ENCODE measurements around the gene PCDHB8.
"Not testable (repeated sequence)": the region's sequence is repeated elsewhere in the genome, so short reads cannot be mapped to it uniquely, and the experiment has no call there.

Gene PCDHB8

DNA sequence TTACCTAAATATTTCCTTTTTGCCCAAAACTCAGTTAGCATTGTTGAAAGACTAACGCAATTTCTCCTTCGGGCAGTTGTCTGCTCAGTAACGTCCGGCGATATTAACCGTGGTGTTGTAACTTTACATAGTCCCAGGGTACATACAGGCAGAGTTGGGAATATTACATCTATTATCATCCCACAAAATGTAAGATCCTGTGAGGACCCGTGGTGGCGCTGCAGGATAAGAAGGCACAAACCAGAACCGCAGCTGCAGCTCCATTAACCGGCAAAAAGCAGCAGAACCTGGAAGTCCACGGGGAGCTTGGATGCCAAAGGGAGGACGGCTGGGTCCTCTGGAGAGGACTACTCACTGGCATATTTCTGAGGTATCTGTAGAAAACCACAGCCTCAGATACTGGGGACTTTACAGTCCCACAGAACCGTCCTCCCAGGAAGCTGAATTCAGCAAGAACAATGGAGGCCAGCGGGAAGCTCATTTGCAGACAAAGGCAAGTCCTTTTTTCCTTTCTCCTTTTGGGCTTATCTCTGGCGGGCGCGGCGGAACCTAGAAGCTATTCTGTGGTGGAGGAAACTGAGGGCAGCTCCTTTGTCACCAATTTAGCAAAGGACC is at the start of gene PCDHB8:
Gene PCDHB8 (plus strand): TSS at position 214 of the 615 bp plus-strand sequence. CDS start 245 bp downstream, at position 459.
- not testable (repeated sequence) for DNase-seq (ENCODE audit: low read depth in 3 of 3, low spot score in 1 of 3)

GRCh38 chr5:141135030-141135717 is 42.4 kb upstream of the PCDHB8 start, which contains the start of gene PCDHB5:
Gene PCDHB5, plus strand, starts transcription at chr5:141135206. Its CDS starts 229 bp downstream, at chr5:141135435.
- no peak for DNase-seq (ENCODE audit: low read depth in 3 of 3, low spot score in 1 of 3)

DNA sequence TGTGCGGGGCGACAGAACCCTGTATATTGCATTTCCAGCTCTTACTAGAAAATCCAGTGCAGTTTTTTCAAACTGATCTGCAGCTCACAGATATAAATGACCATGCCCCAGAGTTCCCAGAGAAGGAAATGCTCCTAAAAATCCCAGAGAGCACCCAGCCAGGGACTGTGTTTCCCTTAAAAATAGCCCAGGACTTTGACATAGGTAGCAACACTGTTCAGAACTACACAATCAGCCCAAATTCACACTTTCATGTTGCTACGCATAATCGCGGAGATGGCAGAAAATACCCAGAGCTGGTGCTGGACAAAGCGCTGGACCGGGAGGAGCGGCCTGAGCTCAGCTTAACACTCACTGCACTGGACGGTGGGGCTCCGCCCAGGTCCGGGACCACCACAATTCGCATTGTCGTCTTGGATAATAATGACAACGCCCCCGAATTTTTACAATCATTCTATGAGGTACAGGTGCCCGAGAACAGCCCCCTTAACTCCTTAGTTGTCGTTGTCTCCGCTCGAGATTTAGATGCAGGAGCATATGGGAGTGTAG is 41.8 kb upstream of the PCDHB8 start:
- DNase-seq (ENCODE audit: low read depth in 3 of 3, low spot score in 1 of 3): no peak

GRCh38 chr5:141137346-141137745 is 40.2 kb upstream of the PCDHB8 start:
- not testable (repeated sequence) for DNase-seq (ENCODE audit: low read depth in 3 of 3, low spot score in 1 of 3)

GRCh38 chr5:141149812-141150211 is 27.8 kb upstream of the PCDHB8 start, which contains the start of gene PCDHB6:
Gene PCDHB6, plus strand, starts transcription at chr5:141150057. Its CDS starts 201 bp downstream, at chr5:141150258.
- DNase-seq (ENCODE audit: low read depth in 3 of 3, low spot score in 1 of 3): no peak

DNA sequence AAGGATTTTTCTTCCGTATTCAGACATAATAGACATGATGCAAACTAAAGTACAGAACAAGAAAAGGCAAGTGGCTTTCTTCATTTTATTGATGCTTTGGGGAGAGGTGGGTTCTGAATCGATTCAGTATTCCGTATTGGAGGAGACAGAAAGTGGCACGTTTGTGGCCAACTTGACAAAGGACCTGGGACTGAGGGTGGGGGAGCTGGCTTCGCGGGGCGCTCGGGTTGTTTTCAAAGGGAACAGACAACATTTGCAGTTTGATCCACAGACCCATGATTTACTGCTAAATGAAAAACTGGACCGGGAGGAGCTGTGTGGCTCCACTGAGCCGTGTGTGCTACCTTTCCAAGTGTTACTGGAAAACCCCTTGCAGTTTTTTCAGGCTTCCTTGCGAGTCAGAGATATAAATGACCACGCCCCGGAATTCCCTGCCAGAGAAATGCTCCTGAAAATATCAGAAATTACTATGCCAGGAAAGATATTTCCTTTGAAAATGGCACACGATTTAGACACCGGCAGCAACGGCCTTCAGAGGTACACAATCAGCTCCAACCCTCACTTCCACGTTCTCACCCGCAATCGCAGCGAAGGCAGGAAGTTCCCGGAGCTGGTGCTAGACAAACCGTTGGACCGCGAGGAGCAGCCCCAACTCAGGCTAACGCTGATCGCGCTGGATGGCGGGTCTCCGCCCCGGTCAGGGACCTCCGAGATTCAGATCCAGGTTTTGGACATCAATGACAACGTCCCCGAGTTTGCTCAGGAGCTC is 27.2 kb upstream of the PCDHB8 start:
- no peak for DNase-seq (ENCODE audit: low read depth in 3 of 3, low spot score in 1 of 3)

GRCh38 chr5:141150993-141151325 is 26.6 kb upstream of the PCDHB8 start:
- no peak for DNase-seq (ENCODE audit: low read depth in 3 of 3, low spot score in 1 of 3)

GRCh38 chr5:141151632-141152031 is 26.0 kb upstream of the PCDHB8 start:
- not testable (repeated sequence) for DNase-seq (ENCODE audit: low read depth in 3 of 3, low spot score in 1 of 3)

DNA sequence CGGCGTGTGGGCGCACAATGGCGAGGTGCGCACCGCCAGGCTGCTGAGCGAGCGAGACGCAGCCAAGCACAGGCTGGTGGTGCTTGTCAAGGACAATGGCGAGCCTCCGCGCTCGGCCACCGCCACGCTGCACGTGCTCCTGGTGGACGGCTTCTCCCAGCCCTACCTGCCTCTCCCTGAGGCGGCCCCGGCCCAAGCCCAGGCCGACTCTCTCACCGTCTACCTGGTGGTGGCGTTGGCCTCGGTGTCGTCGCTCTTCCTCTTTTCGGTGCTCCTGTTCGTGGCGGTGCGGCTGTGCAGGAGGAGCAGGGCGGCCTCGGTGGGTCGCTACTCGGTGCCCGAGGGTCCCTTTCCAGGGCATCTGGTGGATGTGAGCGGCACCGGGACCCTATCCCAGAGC is 25.5 kb upstream of the PCDHB8 start:
- not testable (repeated sequence) for DNase-seq (ENCODE audit: low read depth in 3 of 3, low spot score in 1 of 3)

DNA sequence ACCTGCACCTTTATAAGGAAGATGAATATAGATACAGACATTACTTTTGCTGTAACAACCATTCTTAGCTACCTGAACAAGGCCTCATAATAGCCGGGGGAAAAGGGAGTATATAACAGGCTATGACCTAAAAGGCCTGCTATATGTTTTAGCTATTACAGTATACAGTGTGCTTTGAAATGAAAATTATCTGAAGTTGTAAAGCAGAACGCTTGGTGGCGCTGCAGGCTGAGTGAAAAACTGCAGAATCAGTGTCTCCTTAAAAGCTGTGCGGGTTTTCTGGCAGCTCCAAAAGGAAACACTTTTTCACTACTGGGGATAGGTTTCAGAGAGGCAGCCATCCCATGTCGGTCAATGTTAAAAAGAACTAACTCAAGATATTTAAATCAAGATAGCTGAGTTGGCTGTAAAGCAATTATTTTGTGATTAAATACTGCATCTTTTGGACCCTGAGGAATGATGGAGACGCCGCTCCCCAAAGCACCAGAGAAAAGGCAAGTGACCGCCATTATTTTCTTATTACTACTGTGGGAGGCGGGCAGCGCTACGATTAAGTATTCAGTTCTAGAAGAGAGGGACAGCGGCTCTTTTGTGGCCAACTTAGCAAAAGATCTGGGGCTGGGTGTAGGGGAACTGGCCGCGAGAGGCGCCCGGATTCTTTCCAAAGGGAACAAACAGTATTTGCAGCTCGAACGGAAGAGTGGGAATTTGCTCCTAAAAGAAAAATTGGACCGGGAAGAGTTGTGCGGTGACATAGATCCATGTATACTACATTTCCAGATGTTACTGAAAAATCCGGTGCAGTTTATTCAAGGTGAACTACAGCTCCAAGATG is 21.8 kb upstream of the PCDHB8 start:
- DNase-seq (ENCODE audit: low read depth in 3 of 3, low spot score in 1 of 3): no peak

DNA sequence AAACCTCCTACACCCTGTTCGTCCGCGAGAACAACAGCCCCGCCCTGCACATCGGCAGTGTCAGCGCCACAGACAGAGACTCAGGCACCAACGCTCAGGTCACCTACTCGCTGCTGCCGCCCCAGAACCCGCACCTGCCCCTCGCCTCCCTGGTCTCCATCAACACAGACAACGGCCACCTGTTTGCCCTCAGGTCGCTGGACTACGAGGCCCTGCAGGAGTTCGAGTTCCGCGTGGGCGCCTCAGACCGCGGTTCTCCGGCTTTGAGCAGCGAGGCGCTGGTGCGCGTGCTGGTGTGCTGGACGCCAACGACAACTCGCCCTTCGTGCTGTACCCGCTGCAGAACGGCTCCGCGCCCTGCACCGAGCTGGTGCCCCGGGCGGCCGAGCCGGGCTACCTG is 20.2 kb upstream of the PCDHB8 start:
- not testable (repeated sequence) for DNase-seq (ENCODE audit: low read depth in 3 of 3, low spot score in 1 of 3)

- not testable (repeated sequence) for DNase-seq (ENCODE audit: low read depth in 3 of 3, low spot score in 1 of 3)
Measured at GRCh38 chr5:141157901-141158300, 19.7 kb upstream of the PCDHB8 start.

DNA sequence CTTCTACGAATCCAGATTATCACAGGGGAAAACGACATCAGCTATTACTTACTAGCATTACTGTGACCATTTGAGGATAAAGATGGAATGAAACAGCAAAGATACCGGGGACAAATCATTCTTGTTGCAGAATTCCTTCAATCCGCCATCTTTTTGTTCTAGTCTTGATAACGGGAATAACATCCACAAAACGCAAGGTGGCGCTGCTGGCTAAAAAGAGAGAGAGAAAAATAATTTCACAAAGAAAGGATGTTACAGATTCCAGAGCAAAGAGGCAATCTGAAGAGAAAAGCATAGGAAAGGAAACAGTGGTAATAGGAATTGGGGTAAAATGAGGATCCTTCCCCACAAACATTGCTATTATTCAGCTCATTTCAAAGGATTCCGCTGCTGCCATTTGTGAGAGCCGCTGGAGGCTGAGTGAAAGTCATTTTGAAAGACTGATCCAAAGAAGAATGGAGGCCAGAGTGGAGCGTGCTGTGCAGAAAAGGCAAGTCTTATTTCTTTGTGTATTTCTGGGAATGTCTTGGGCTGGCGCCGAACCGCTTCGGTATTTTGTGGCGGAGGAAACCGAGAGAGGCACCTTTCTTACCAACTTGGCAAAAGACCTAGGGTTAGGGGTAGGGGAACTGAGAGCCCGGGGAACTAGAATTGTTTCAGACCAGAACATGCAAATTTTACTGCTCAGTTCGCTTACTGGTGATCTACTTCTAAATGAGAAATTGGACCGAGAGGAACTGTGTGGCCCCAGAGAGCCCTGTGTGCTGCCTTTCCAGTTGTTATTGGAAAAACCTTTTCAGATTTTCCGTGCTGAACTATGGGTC is 5.0 kb upstream of the PCDHB8 start, which contains the start of gene PCDHB7:
Gene PCDHB7 (plus strand): TSS at position 264 of the 824 bp plus-strand sequence. CDS start 192 bp downstream, at position 456.
- DNase-seq (ENCODE audit: low read depth in 3 of 3, low spot score in 1 of 3): no peak

DNA sequence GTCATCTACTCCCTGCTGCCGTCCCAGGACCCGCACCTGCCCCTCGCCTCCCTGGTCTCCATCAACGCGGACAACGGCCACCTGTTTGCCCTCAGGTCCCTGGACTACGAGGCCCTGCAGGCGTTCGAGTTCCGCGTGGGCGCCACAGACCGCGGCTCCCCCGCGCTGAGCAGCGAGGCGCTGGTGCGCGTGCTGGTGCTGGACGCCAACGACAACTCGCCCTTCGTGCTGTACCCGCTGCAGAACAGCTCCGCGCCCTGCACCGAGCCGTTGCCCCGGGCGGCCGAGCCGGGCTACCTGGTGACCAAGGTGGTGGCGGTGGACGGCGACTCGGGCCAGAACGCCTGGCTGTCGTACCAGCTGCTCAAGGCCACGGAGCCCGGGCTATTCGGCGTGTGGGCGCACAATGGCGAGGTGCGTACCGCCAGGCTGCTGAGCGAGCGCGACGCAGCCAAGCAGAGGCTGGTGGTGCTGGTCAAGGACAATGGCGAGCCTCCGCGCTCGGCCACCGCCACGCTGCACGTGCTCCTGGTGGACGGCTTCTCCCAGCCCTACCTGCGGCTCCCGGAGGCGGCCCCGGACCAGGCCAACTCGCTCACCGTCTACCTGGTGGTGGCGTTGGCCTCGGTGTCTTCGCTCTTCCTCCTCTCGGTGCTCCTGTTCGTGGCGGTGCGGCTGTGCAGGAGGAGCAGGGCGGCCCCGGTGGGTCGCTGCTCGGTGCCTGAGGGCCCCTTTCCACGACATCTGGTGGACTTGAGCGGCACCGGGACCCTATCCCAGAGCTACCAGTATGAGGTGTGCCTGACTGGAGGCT is 3.1 kb upstream of the PCDHB8 start:
- DNase-seq (ENCODE audit: low read depth in 3 of 3, low spot score in 1 of 3): not testable (repeated sequence)

- DNase-seq (ENCODE audit: low read depth in 3 of 3, low spot score in 1 of 3): no peak
Measured at GRCh38 chr5:141175933-141176332, 1.7 kb upstream of the PCDHB8 start.

DNA sequence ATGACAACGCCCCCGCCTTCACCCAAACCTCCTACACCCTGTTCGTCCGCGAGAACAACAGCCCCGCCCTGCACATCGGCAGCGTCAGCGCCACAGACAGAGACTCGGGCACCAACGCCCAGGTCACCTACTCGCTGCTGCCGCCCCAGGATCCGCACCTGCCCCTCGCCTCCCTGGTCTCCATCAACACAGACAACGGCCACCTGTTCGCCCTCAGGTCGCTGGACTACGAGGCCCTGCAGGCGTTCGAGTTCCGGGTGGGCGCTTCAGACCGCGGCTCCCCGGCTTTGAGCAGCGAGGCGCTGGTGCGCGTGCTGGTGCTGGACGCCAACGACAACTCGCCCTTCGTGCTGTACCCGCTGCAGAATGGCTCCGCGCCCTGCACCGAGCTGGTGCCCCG is 1.8 kb downstream of the PCDHB8 start:
- not testable (repeated sequence) for DNase-seq (ENCODE audit: low read depth in 3 of 3, low spot score in 1 of 3)

GRCh38 chr5:141179876-141180275 is 2.3 kb downstream of the PCDHB8 start:
- DNase-seq (ENCODE audit: low read depth in 3 of 3, low spot score in 1 of 3): not testable (repeated sequence)

DNA sequence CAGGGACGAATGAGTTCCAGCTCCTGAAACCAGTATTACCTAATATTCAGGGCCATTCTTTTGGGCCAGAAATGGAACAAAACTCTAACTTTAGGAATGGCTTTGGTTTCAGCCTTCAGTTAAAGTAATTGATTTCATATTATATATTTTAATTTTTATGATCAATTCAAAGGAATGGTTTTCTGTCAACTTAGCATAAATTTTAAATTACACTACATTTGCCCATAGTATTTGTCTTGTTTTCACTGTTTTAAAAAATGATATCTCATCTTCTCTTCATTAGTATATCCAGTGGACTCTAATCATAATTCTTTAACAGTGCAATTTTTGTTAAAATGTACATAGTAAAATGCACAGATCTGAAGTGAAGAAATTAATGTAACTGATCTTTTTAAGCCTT is 2.7 kb downstream of the PCDHB8 start:
- DNase-seq (ENCODE audit: low read depth in 3 of 3, low spot score in 1 of 3): no peak

DNA sequence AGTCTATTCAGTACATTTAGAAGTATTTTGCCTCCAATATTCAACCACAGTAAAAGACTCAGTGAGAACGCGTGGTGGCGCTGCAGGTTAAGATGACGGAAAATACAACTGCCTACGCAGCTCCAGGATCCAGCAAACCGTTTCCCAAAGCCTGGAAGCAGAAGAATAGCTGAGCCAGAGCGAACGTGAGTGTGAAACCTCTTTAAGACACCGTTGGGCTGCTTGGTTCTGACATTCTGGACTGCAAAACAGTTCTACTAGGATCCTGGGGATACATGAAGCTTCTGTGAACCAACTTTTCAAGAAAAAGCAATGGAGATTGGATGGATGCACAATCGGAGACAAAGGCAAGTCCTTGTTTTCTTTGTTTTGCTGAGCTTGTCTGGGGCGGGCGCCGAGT is 4.7 kb downstream of the PCDHB8 start, which contains the start of gene PCDHB16:
Gene PCDHB16 (plus strand): TSS at position 140 of the 400 bp plus-strand sequence. CDS start 173 bp downstream, at position 313.
- no peak for DNase-seq (ENCODE audit: low read depth in 3 of 3, low spot score in 1 of 3)

Measured in stimulated activated CD4-positive, alpha-beta T cell treated with anti-CD3 and anti-CD28 coated beads, TNF-alpha, amount 100 ng/mL, for 1 hour (primary cell).